CD8-positive, alpha-beta memory T cell (primary cell): ENCODE measurements around the gene FBXL13. TPM values are rescaled to one million over a fixed set of nuclear protein-coding genes. Genes with fewer than 3 reads are reported as not detected.
"Not testable (repeated sequence)": the region's sequence is repeated elsewhere in the genome, so short reads cannot be mapped to it uniquely, and the experiment has no call there.

Experiments used
- CTCF ChIA-PET: fragments of 350-600 bp; sonication (Branson Sonifier 250); formaldehyde crosslinking; loops from one replicate; lab custom pipeline; 2021; ENCODE audit warnings: antibody characterized with exemption; lab: Charles Lee
- POLR2A ChIA-PET: fragments of 350-600 bp; sonication (Branson Sonifier 250); formaldehyde crosslinking; loops from one replicate; lab custom pipeline; 2021; ENCODE audit warnings: antibody characterized with exemption; lab: Charles Lee
- DNase-seq, 5 donors: peaks; one replicate each; pipeline versions ENCODE4 v3.0.0 to v3.0.0-alpha.2; 2020 to 2022; ENCODE audit warnings: mixed read lengths in 1 of 5
- H3K27ac ChIP-seq: one replicate; pipeline ENCODE4 v1.7.0; 2013; ENCODE audit warnings: low read depth, mild to moderate bottlenecking, low read length, moderate library complexity
- H3K27me3 ChIP-seq: 2 replicates; pipeline ENCODE4 v1.7.0; 2013; ENCODE audit warnings: low read length, mild to moderate bottlenecking; ENCODE audit not compliant: insufficient read depth, poor library complexity, severe bottlenecking
- H3K36me3 ChIP-seq: 2 replicates; pipeline ENCODE4 v1.7.0; 2013; ENCODE audit warnings: mild to moderate bottlenecking, low read length, moderate library complexity; ENCODE audit not compliant: insufficient read depth
- H3K4me1 ChIP-seq: 2 replicates; pipeline ENCODE4 v1.7.0; 2013; ENCODE audit warnings: mild to moderate bottlenecking, low read length, moderate library complexity; ENCODE audit not compliant: insufficient read depth
- H3K4me3 ChIP-seq: 2 replicates; pipeline ENCODE4 v1.7.0; 2013; ENCODE audit warnings: mild to moderate bottlenecking, low read length
- H3K9me3 ChIP-seq: 2 replicates; pipeline ENCODE4 v1.7.0; 2013; ENCODE audit warnings: mild to moderate bottlenecking, low read length
- H3K27ac Mint-ChIP-seq, 8 donors: one replicate each; pipeline ENCODE4 v1.8.0; 2020 to 2021; ENCODE audit warnings: mixed read lengths in 8 of 8, mild to moderate bottlenecking in 6 of 8, inconsistent platforms in 3 of 8, moderate library complexity in 3 of 8
- H3K27me3 Mint-ChIP-seq, 2 donors: one replicate each; pipeline ENCODE4 v1.8.0; 2020 to 2021; ENCODE audit warnings: mixed read lengths in 2 of 2, mild to moderate bottlenecking in 1 of 2, moderate library complexity in 1 of 2
- H3K36me3 Mint-ChIP-seq, 3 donors: one replicate each; pipeline ENCODE4 v1.8.0; 2020 to 2021; ENCODE audit warnings: mixed read lengths in 3 of 3, inconsistent platforms in 1 of 3, mild to moderate bottlenecking in 1 of 3
- H3K4me1 Mint-ChIP-seq, 3 donors: one replicate each; pipeline ENCODE4 v1.8.0; 2020 to 2021; ENCODE audit warnings: mixed read lengths in 3 of 3, inconsistent platforms in 1 of 3, mild to moderate bottlenecking in 1 of 3
- H3K4me3 Mint-ChIP-seq, 7 donors: one replicate each; pipeline ENCODE4 v1.8.0; 2020 to 2021; ENCODE audit warnings: mixed read lengths in 7 of 7, mild to moderate bottlenecking in 6 of 7, moderate library complexity in 4 of 7, inconsistent platforms in 2 of 7
- H3K9me3 Mint-ChIP-seq, 5 donors: one replicate each; pipeline ENCODE4 v1.8.0; 2020 to 2022; ENCODE audit warnings: mixed read lengths in 5 of 5, mild to moderate bottlenecking in 3 of 5, moderate library complexity in 2 of 5, inconsistent platforms in 1 of 5
- polyA plus RNA-seq: library from polyadenylated mRNA; unstranded; fragments of 300-500 nt; fragmentation: Illumina TruSeq; gene quantifications from one replicate; pipeline ENCODE4 v1.2.3, GENCODE V29; 2021
- total RNA-seq, 2 experiments: library from RNA; stranded (reverse); gene quantifications; one replicate each; pipeline ENCODE4 v1.2.3, GENCODE V29; 2021

Gene FBXL13
- total and polyA plus RNA-seq, 3 experiments from 2014 or later = 0.43 to 0.66 (median 0.62) TPM

GRCh38 chr7:102908676-102909075, 165.9 kb downstream of the FBXL13 start:
- H3K4me3 ChIP-seq = no peak overlapping the region
- peaks cover 0 to 15% of the 10 kb centered on the region in 2 donors for H3K27me3 Mint-ChIP-seq
- H3K9me3 ChIP-seq = no peaks in the 10 kb centered on the region
- H3K9me3 Mint-ChIP-seq = peaks cover 3 to 24% (median 17%) of the 10 kb centered on the region in 5 donors
- no peaks in the 10 kb centered on the region for H3K4me1 Mint-ChIP-seq
- H3K27ac ChIP-seq = no peak overlapping the region
- no peak overlapping the region for H3K27ac Mint-ChIP-seq
- H3K36me3 Mint-ChIP-seq = peaks cover 1 to 15% (median 9%) of the 10 kb centered on the region in 3 donors
- ChIA-PET POLR2A (no interaction called here), CTCF (no interaction called here)
- H3K36me3 ChIP-seq = no peaks in the 10 kb centered on the region
- H3K4me3 Mint-ChIP-seq = no peak overlapping the region
- DNase-seq = no peak
- H3K4me1 ChIP-seq = no peaks in the 10 kb centered on the region
- no peaks in the 10 kb centered on the region for H3K27me3 ChIP-seq

GRCh38 chr7:102903576-102903975, 171.0 kb downstream of the FBXL13 start:
- POLR2A ChIA-PET, H3K4me3 ChIP-seq, H3K9me3 ChIP-seq, H3K27ac Mint-ChIP-seq, H3K4me3 Mint-ChIP-seq, H3K4me1 ChIP-seq, DNase-seq, H3K27me3 ChIP-seq, H3K27me3 Mint-ChIP-seq, H3K36me3 Mint-ChIP-seq, H3K4me1 Mint-ChIP-seq, H3K27ac ChIP-seq, H3K36me3 ChIP-seq, CTCF ChIA-PET: not testable (repeated sequence)
- peaks cover 3 to 26% (median 17%) of the 10 kb centered on the region in 5 donors for H3K9me3 Mint-ChIP-seq

- H3K4me3 ChIP-seq, H3K27ac Mint-ChIP-seq, POLR2A ChIA-PET, H3K4me3 Mint-ChIP-seq, CTCF ChIA-PET, H3K27ac ChIP-seq, H3K27me3 Mint-ChIP-seq, H3K4me1 Mint-ChIP-seq, DNase-seq, H3K27me3 ChIP-seq, H3K36me3 Mint-ChIP-seq, H3K4me1 ChIP-seq, H3K36me3 ChIP-seq, H3K9me3 ChIP-seq: not testable (repeated sequence)
- peaks cover 0 to 21% (median 6%) of the 10 kb centered on the region in 5 donors for H3K9me3 Mint-ChIP-seq
Observed at GRCh38 chr7:102902052-102902451, 172.5 kb downstream of the FBXL13 start.

- peaks cover 0 to under 1% (median 0%) of the 10 kb centered on the region in 5 donors for H3K9me3 Mint-ChIP-seq
- ChIA-PET POLR2A (no interaction called here), CTCF (no interaction called here)
- Histone ChIP-seq H3K4me1 (no peaks in the 10 kb centered on the region), H3K36me3 (no peaks in the 10 kb centered on the region), H3K27me3 (no peaks in the 10 kb centered on the region), H3K4me3 (no peak overlapping the region), H3K27ac (no peak overlapping the region), H3K9me3 (no peaks in the 10 kb centered on the region)
- H3K27ac Mint-ChIP-seq = no peak overlapping the region
- H3K27me3 Mint-ChIP-seq = peaks cover 0 to 3% of the 10 kb centered on the region in 2 donors
- no peak for DNase-seq
- no peak overlapping the region for H3K4me3 Mint-ChIP-seq
- no peaks in the 10 kb centered on the region for H3K4me1 Mint-ChIP-seq
- no peaks in the 10 kb centered on the region for H3K36me3 Mint-ChIP-seq
Observed at GRCh38 chr7:102898532-102898859, 176.1 kb downstream of the FBXL13 start.

- H3K27ac Mint-ChIP-seq = no peak overlapping the region
- H3K4me1 Mint-ChIP-seq = no peaks in the 10 kb centered on the region
- Histone ChIP-seq H3K27ac (no peak overlapping the region), H3K9me3 (no peaks in the 10 kb centered on the region), H3K4me1 (no peaks in the 10 kb centered on the region), H3K27me3 (no peaks in the 10 kb centered on the region), H3K4me3 (no peak overlapping the region), H3K36me3 (no peaks in the 10 kb centered on the region)
- H3K36me3 Mint-ChIP-seq = no peaks in the 10 kb centered on the region
- no peaks in the 10 kb centered on the region for H3K9me3 Mint-ChIP-seq
- CTCF ChIA-PET = no interaction called here
- DNase-seq = no peak
- POLR2A ChIA-PET = no interaction called here
- H3K27me3 Mint-ChIP-seq = peaks cover 2 to 6% of the 10 kb centered on the region in 2 donors
- H3K4me3 Mint-ChIP-seq = no peak overlapping the region
Observed at GRCh38 chr7:102897856-102898531, 176.6 kb downstream of the FBXL13 start.

GRCh38 chr7:102897211-102897631, 177.4 kb downstream of the FBXL13 start:
- H3K9me3 ChIP-seq = no peaks in the 10 kb centered on the region
- ChIA-PET CTCF (no interaction called here), POLR2A (no interaction called here)
- Mint-ChIP-seq H3K36me3 (no peaks in the 10 kb centered on the region), H3K9me3 (no peaks in the 10 kb centered on the region), H3K4me1 (no peaks in the 10 kb centered on the region), H3K4me3 (no peak overlapping the region), H3K27ac (no peak overlapping the region), H3K27me3 (peaks cover 4 to 7% of the 10 kb centered on the region in 2 donors)
- DNase-seq = no peak
- no peak overlapping the region for H3K4me3 ChIP-seq
- H3K27me3 ChIP-seq = no peaks in the 10 kb centered on the region
- H3K36me3 ChIP-seq = no peaks in the 10 kb centered on the region
- no peaks in the 10 kb centered on the region for H3K4me1 ChIP-seq
- H3K27ac ChIP-seq = no peak overlapping the region

- H3K27ac Mint-ChIP-seq = no peak overlapping the region
- no peaks in the 10 kb centered on the region for H3K4me1 ChIP-seq
- CTCF ChIA-PET = no interaction called here
- no peaks in the 10 kb centered on the region for H3K27me3 ChIP-seq
- peaks cover 4 to 7% of the 10 kb centered on the region in 2 donors for H3K27me3 Mint-ChIP-seq
- H3K9me3 ChIP-seq = no peaks in the 10 kb centered on the region
- POLR2A ChIA-PET = no interaction called here
- no peaks in the 10 kb centered on the region for H3K9me3 Mint-ChIP-seq
- no peaks in the 10 kb centered on the region for H3K36me3 Mint-ChIP-seq
- no peaks in the 10 kb centered on the region for H3K36me3 ChIP-seq
- H3K4me3 ChIP-seq = no peak overlapping the region
- no peaks in the 10 kb centered on the region for H3K4me1 Mint-ChIP-seq
- no peak for DNase-seq
- no peak overlapping the region for H3K4me3 Mint-ChIP-seq
- H3K27ac ChIP-seq = no peak overlapping the region
Observed at GRCh38 chr7:102896585-102896984, 178.0 kb downstream of the FBXL13 start.

GRCh38 chr7:102895602-102896001, 179.0 kb downstream of the FBXL13 start:
- no peaks in the 10 kb centered on the region for H3K4me1 Mint-ChIP-seq
- H3K9me3 Mint-ChIP-seq = no peaks in the 10 kb centered on the region
- Histone ChIP-seq H3K4me3 (no peak overlapping the region), H3K27me3 (no peaks in the 10 kb centered on the region), H3K9me3 (no peaks in the 10 kb centered on the region), H3K4me1 (no peaks in the 10 kb centered on the region), H3K27ac (no peak overlapping the region), H3K36me3 (no peaks in the 10 kb centered on the region)
- ChIA-PET POLR2A (no interaction called here), CTCF (no interaction called here)
- no peak overlapping the region for H3K27ac Mint-ChIP-seq
- DNase-seq = no peak
- H3K36me3 Mint-ChIP-seq = no peaks in the 10 kb centered on the region
- H3K27me3 Mint-ChIP-seq = peaks cover 6 to 7% of the 10 kb centered on the region in 2 donors
- no peak overlapping the region for H3K4me3 Mint-ChIP-seq
